HT1080 (cell line): Measurements from ENCODE around the gene STARD8. TPM values are rescaled to one million over a fixed set of nuclear protein-coding genes. Genes with fewer than 3 reads are reported as not detected.
"Not testable (repeated sequence)": the region's sequence is repeated elsewhere in the genome, so short reads cannot be mapped to it uniquely, and the experiment has no call there.

Experiments used
- DNase-seq: peaks from one replicate; pipeline ENCODE4 v3.0.0-alpha.2; 2015; ENCODE audit warnings: low read depth
- total RNA-seq: library from RNA; depleted of rRNA; stranded (reverse); fragments of >200 nt; shearing (Covaris generic); gene quantifications from 2 replicates; pipeline ENCODE4 v1.2.3, GENCODE V29; 2014

Gene STARD8
- total RNA-seq, 1 experiment from 2014 or later: 7.1 TPM

DNA sequence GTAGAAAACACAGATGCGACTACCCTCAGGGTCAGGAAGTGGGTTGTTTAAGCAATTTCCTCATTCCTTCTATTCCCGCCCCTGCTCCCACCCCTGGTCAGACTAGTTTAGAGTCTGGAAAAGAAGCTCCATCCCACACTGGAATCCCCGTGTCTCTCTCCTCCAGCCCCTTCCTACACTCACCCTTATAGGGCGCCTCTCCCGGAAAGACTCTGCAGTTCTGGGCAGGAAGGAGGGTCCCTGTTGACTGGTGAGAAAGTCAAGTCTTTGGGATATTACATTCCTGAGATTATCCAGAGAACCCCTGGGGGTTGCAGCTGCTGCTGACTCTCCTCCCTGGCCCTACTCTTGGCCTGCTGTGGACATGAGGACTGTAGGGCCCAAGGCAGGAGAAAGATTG is 11.9 kb downstream of the STARD8 start:
- DNase-seq: peak; percentile 30

DNA sequence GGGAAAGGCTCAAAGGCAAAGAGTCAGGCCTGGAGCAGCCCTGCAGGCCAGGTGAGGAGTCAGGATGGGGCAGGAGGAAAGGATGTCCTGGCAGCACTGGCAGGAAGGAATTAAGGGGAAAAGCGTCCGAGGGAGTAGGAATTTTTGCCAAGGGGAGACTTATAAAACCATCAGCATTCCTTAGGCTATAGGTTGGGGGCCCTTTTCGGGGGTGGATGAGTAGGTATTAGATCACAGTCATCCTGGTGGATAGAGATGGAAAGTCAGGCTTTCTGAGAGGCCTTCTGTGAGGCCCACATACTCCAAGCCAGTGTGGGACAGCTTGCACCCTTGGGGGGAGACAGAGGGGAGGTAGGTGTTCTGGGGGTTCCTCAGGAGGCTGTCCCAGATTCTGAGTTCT is 12.3 kb downstream of the STARD8 start:
- DNase-seq: peak; percentile 23

DNA sequence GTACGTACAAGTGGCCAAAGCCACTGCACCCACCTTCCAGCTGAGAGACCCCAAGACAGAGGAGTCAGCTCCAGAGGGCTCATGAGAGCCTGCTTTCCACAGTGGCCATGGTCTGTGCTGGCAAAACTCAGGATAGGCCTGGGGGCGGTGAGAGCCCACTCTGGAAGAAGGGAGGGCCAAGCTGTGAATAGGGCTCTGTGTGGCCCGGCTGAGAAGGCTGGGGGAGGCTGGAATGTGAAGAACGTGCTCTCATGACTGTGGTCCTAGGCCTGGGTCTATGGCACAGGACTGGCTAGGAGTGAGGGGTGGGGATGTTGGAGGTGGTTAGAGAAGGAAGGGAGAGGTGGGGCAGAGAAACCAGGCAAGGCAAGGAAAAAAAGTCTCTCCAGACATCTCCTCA is 13.3 kb downstream of the STARD8 start:
- no peak for DNase-seq

DNA sequence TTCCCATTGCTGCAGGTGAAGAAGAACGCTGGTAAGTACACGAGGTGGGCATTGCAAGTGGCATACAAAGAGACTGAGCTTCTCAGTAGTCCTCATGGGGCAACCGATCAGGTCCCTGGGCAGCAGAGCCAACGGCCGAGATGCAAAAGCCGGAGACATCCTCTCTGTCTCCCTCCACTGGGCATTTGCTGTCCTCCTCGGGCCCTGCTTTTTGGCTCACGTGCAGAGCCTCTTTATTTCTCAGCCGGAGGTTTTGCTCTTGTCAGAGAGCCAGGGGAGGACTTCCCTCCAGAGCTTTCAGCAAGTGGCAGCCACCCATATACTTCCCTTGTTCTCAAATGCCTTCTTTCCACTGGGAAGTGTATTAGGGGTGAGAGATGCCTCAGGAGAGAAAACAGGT is 18.0 kb downstream of the STARD8 start:
- DNase-seq: no peak

DNA sequence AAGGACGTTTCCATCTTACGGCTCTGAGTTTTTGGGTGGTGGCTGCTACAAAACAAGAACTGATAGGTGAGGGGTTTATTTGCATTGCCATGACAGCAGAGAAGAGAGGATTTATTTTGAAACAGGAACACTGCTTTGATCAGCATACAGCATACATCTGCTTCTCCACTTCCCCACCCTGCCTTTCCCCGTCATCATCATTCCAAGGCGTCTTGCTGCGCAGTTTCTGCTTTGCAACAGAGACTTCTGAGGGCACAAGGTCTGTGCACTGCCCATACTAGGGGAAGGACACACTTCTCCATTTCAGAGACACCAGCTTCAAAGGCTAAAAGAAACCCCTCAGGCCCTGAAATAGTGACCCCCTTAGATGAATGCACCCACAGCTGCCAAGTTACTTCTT is 19.1 kb downstream of the STARD8 start:
- DNase-seq: no peak

DNA sequence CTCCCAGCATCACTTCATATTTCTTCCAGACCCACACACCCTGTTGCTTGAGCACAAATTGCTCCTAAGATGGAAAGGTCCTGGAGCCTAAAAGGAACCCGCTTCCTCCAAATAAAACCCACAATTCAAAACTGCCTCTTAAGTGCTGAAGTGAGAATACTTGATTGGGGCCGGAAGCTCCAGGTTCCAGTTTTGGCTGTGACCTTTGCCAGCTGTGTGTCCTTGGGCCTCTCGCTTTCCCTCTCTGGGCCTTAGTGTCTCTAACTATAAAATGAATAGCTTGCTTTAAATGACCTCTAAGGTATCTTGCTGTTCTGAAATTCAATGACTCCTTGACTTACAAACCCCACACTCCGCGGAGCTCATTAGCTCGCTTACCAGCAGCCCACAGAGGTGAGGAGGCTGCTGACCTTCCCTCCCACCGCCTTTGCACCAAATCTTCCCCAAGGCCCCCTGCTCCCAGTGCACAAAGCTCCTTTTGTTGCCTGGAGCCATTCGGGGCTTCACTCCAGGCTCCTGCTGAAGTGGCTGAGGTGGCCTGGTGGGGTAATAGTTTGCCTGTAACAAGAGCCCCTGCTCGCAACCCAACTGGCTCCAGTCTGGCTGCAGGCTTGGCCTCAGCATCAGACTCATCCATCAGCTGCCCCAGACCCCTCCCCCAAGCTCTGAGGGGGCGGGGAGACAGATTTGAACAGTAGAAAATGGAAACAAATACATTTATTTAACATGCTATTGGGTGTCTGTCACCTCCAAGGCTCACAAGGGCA is 21.8 kb downstream of the STARD8 start:
- DNase-seq: no peak

DNA sequence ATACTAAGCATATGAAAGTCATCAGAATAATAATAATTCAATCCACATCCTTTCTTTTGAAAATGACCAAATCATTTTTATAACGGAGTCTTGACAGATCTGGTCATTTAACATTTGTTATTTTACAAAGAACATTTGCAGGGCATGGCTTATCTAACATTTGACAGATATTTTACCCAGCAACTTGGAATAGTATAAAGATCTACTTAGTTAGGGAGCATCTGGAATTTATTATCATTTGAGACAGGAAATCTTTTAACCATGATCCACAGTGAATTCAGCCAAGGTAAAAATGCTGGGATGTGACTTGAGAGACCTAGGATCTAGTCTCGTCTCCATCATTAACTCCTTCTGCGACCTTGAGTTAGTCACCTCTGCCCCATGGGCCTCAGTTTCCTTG is 22.4 kb downstream of the STARD8 start:
- DNase-seq: no peak

DNA sequence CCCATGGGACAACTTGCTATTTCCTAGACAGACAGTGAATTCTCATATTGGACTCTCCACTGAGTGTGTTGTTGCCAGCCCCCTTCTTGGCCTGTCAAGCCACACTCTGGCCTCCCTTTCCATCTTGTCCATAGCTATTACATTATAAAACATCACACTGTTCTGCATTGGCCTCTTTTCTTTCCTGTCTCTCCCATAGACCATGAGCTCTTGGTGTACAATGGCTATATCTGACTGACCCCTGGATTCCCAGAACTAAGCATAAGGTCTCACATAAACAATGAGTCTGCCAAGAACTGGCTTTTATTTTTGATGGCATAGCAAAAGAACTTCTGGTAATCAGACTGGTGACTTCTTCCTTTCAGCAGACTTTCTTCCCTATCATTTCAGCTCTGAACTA is 23.8 kb downstream of the STARD8 start:
- no peak for DNase-seq

DNA sequence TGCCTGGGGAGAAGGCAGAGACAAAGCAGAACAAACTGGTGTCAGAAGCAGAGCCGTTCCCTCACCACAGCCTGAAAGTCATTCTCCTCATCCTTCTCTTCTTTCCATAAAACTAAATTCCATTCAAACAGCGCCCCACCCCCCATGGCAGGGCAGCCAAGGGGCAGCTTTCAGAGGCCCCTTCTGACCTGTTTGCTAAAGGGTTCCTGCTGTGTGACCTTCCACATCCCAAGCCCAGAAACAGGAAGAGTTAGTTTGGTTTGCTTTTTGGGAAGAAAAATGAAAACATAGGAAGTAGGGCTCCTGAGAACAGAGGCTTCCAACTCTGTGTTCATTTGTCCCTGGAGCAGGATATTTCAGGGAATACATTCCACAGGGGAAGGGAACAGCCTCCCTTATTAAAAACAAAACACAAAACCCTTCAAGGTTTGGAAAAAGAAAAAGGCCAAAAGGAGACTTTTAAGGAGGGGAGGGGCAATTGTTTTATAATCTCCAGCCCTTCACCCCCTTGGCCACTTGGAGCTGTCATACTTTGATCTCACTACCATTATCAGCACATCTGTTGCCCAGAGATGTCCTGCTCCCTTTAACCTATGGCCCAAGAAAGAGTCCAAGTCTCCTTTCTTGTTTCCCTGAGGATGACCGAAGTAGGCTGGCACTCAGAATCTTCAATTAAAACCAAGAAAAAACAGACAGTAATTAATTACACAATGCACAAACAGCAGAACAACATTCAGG is 25.3 kb downstream of the STARD8 start:
- no peak for DNase-seq

DNA sequence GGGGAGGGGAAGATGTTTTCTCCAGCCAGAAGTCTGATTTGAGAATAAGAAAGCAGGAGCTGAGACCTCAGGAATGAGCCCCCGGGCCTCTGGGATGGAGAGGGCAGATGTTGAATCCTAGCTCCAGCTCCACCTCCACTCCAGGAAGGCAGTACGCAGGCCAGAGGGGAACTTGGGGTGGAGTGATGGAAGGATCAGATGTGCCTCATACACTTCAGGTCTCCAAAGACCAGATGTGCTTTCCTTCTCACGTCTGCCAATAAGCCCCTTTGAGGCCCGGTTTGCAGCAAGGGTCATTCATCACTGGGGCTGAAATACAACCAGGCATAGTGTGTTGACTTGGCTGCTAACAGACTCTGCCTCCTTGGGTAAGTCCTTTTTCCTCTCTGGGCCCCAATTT is 28.1 kb downstream of the STARD8 start:
- no peak for DNase-seq

DNA sequence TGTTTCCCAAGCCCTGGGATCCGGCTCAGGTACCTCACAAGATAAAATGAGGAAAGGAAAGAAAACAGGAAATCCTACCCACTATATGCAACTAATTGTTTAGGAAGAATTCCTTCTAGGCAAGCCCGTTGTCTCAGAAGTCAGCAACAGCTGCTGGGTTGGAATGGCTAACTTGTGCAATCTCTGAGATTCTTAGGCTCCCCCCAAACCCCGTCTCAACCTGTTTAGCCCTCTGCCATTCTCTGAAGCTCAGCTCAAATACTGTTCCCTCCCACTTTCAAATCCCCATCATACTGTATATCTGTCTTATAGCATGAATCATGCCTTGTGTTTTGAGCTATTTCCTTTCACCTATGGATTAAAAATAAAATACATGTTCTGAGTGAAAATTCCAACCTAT is 28.9 kb downstream of the STARD8 start:
- DNase-seq: no peak

DNA sequence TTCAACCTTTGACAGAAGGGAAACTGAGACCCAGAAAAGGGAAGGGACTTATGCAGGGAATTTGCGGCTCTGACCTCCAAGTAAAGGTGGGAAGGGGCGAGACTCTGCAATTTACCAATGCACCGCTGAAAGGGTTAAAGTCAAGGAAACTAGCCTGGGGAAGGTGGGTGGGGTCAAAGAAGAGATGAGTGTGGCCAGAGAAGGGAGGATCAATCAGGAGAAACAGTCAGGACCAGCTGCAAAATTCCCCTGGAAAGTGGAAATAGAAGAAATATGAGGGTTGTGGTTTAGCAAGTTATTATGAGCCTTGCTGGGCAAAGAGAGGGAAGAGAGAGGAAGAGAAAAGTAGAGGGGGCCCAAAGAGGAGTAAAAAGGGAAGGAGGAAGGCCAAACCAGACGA is 30.5 kb downstream of the STARD8 start:
- DNase-seq: no peak

DNA sequence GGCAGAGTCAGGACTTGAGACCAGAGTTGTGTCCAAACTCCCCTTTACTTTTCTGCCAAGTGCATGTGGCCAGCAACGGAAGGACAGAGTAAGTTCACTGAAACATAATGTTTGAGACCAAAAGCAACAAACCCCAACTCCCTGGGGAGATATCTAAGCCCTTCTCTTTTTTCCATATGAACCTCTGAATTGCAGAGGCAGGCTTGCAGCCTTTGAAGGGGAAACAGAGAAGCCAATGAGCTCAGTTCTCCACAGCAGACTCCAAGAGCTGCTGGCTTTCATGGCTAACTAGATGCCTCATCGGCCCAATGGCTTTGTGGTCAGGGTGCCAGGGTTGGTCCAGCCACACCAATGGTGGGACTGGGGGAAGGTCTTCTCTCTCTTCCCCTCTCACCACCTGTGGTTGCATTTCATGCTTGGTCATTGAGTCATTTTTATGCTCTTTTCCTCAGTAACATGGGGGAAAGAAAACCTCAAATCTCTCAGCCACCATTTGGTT is 34.0 kb downstream of the STARD8 start:
- peak; percentile 81 for DNase-seq

DNA sequence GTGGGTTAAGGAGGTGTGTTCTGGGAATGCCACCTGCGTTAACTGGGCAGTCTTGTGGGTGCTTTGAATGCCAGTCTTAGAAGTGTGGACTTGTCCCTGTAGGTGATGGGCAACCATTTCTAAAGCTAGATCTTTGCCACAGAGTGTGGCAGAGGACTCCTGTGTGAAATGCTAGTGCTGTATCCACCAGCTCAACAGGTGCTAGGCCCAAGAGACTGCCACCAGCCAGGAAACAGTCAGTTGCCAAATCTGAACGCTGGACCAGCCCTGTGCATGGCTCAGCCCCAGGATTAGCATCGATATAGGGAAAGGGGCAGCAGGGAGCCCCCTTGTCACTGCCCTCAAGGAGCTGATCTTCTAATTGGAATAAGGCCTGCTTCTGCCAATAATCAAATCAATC is 35.3 kb downstream of the STARD8 start:
- no peak for DNase-seq

DNA sequence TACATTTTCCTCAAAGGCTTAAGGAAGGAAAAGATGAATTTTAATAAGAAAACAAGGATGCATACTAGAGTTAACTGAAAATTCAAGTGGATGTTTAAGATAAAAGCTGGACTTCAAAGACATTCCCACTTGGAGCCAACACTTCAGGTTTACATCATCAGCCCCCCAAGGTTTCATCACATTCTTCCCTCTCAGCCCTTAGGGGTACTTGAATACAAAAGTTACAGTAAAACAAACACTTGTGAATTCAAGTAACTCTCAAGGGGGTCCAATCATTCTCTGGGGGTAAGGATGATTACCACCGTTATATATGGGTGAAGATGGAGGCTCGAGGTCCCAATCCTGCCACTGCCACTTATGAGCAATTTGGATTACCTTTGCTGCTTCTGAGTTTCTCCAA is 36.1 kb downstream of the STARD8 start:
- no peak for DNase-seq

DNA sequence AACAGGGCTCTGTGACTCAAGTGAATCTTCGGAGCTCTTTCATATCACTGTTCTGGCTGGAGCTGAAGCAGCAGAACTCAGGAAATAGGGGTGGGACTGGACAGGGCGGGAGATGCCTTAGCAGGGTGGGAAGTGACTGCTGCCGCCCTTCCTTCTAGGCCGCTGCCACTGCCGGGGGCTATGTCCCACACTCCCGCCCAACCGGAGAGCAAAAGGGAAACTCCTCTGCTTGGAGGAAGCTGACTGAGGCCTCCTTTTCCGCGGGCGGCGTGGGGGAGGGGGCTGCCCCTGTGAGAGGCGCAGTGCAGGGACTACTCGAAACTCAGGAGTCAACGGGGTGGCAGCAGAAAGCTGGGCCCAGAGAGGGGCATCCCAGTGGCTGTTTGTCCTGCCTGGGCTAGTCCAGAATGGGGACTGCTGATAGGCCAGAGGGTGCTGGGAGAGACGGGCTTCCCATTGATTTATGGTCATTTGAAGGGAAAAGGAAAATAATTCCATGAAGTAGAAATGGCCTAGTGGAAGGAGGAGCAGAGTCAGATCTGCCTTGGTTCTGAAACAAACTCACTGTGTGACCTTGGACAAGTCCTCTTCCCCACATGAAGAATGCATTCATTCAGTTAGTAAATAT is 36.9 kb downstream of the STARD8 start:
- no peak for DNase-seq

DNA sequence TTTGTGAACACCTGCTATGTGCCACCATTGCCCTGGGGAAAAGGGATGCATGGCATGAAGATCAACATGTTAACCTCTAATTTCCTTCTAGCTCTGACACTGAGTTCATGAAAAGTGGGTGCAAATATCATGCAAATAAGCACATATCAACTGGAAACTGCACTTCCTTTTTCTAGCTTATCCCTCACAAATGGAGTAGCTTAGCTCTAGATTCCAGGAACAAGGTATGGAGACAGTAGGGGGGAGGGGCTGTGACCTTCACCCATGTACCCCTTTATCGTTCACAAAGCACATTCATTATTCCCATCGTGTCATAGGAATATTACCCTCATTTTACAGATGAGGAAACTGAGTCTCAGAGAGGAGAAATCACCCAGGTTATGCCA is 37.4 kb downstream of the STARD8 start:
- DNase-seq: no peak

DNA sequence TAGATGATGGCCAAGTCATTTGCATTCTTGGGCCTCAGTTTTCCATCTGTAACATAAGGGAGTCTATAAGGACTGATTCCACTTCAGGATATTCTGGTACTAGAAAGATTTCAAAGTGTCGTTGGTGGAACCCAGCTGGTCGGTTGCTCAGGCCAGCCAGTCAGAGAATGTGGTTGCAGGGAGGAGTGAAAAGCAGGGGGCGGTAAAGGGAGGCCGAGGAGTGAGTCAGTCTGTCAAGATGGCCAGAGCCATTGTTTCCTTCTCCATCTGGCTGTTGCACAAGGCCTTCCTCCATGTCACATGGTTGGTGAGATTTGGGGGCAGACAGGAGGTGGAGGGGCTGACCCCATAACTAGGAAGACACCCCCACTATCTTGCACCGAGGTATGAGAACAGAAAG is 38.2 kb downstream of the STARD8 start:
- peak; percentile 24 for DNase-seq

DNA sequence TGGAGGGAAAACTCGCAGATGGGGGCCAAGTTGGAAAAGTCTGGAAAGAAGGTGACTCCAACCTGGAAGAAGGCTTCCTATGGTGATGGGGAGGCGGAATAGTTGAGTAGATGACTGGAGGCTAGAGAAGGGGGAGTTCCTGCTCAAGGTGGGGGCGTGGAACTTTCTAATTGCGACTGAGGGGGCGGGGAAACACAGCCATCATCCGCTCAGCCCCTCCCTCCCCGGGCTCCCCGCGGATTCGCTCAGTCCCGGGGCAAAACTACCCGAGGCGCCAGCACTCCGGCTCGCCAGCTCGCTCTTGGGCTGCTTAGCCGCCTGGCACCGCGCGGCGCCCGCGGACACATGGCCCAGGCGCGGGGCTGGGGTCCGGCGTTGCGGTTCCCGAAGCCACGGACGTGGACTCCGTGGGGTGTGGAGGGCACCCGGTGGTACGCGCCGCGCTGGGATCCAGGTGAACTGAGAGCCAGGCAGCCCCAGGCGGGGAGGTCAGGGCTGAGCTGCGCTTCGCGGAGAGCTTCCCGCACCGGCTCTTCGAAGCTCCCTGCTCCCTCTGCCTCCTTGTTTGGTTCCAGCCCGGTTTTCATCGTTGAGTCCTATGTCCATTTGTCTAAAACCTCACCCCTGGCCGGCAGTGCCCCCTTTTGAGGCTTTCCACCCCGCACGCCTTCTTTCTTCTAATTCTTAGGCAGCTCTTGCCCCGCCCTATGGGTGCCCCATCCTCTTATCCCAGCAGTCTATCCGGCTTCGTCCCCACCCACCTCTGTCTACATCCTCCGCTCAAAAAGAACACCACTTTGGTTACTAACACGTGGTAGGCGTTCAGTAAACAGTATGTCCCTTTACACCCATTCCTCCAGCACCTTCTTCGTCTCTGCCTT is 38.9 kb downstream of the STARD8 start:
- no peak for DNase-seq

DNA sequence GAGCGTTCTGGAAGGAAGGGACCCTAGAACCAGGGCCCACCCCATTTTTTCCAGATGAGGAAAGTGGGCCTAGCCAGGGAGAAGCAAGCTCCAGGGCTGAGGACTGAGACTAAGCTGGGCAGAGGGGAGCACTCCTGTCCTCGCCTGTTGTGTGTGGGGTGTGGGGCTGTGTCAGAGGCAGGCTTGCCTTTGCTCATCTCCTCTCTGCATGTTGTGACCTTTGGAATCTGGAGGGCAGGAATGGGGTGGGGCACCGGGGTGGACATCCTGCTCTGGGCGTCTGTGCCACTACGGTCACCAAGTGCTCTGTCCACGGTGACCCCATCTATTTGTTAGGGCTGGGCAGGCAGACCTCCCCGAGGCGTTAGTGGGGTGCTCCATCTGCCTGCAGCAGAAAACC is 41.5 kb downstream of the STARD8 start:
- DNase-seq: not testable (repeated sequence)

DNA sequence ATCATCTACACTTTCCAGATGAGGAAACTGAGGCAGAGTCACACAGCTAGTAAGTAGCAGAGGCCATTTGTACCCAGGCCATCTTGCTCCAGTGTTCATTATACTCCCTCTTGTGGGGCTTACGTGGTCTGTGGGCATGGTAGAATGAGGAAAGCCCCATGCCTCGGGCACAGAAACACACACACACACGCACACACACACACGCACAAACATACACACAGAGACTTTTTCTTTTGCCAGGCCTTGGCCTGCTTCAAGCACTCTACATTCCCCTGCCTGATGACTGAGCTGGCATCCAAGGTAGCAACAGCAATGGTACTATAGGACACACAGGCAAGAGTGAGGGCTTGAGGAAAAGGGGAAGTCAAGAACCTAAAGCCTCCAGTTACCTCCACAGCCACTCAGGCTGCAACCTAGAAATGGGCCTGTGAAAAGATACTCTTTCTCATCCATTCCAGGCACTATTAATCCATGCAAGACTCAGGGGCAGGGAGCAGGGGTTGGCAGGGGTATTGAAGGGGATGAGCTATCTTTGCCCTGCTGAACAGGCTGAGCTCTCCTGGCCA is 43.6 kb downstream of the STARD8 start:
- no peak for DNase-seq
